ENCODE data around the gene SULT1C4. TPM values are rescaled to one million over a fixed set of nuclear protein-coding genes. Genes with fewer than 3 reads are reported as not detected.

Gene SULT1C4
- polyA plus RNA-seq, 1 of the 3 experiments (the other 2 are of a cell fraction): 0.18 TPM

DNA sequence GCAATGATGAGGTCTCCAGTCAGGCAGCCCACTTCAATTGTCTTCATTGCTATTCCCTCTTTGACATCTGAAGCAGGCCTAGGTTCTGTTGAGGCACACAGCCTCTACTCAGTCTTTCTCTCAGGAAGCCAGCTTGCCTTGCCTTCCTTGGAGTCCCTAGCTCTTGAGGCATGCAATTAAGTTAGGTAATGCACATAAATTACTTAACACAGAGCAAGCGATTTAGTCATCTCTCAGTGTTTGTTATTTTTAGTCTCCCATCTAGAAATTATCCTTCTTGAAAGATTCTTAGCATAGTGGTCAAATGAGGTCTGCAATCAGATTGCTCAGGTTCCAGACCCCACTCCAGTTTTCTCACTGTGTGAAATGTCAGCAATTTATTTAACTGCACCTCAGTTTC lies 32.0 kb downstream of the SULT1C4 start:
- no peaks in the 10 kb centered on the region for H3K36me3 ChIP-seq (replicated peaks in 1 of 2; ENCODE audit: control insufficient read depth in 1 of 2, insufficient read depth in 2 of 2, low read length in 1 of 2)
- WGBS (ENCODE audit: low lambda C conversion rate): 88% methylated on average over 1 of the region's 1 CpG
- POLR2A ChIA-PET: no interaction called here
- no peak overlapping the region for H3K4me2 ChIP-seq
- H3F3A ChIP-seq (replicated peaks; ENCODE audit: insufficient read depth): peaks cover 7% of the 10 kb centered on the region
- no peaks in the 10 kb centered on the region for H3K9me2 ChIP-seq
- H3K9me3 ChIP-seq: no peaks in the 10 kb centered on the region
- no peaks in the 10 kb centered on the region for H3K4me1 ChIP-seq (ENCODE audit: control insufficient read depth in 1 of 2, insufficient read depth in 2 of 2, low read depth in 1 of 2, low read length in 1 of 2)
- no peaks in the 10 kb centered on the region for H3K79me2 ChIP-seq (ENCODE audit: insufficient read depth)
- H3K27ac ChIP-seq (ENCODE audit: low read depth in 2 of 2, low read length in 1 of 2): no peak overlapping the region
- DNase-seq: no peak
- TF ChIP-seq MEF2A (IDR thresholded peaks at IDR 0.05; ENCODE audit: borderline replicate concordance, low read depth): no peak
- TF ChIP-seq, protein P1, sequence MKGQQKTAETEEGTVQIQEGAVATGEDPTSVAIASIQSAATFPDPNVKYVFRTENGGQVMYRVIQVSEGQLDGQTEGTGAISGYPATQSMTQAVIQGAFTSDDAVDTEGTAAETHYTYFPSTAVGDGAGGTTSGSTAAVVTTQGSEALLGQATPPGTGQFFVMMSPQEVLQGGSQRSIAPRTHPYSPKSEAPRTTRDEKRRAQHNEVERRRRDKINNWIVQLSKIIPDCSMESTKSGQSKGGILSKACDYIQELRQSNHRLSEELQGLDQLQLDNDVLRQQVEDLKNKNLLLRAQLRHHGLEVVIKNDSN (IDR thresholded peaks at IDR 0.05; ENCODE audit: borderline replicate concordance, low read depth): no peak
- TF ChIP-seq TAF1 (IDR thresholded peaks at IDR 0.05; ENCODE audit: borderline replicate concordance, low read depth, low read length): no peak
- no peak for TF ChIP-seq GATA2 (CRISPR knock-in tag; IDR thresholded peaks at IDR 0.05)
- TF ChIP-seq SMC3 (IDR thresholded peaks at IDR 0.05; ENCODE audit: low read depth, low read length): no peak
- TF ChIP-seq YY1 (IDR thresholded peaks at IDR 0.05; ENCODE audit: low read depth): no peak
- no peak for TF ChIP-seq RCOR1 (IDR thresholded peaks at IDR 0.05; ENCODE audit: low read length)
- TF ChIP-seq, protein P2, sequence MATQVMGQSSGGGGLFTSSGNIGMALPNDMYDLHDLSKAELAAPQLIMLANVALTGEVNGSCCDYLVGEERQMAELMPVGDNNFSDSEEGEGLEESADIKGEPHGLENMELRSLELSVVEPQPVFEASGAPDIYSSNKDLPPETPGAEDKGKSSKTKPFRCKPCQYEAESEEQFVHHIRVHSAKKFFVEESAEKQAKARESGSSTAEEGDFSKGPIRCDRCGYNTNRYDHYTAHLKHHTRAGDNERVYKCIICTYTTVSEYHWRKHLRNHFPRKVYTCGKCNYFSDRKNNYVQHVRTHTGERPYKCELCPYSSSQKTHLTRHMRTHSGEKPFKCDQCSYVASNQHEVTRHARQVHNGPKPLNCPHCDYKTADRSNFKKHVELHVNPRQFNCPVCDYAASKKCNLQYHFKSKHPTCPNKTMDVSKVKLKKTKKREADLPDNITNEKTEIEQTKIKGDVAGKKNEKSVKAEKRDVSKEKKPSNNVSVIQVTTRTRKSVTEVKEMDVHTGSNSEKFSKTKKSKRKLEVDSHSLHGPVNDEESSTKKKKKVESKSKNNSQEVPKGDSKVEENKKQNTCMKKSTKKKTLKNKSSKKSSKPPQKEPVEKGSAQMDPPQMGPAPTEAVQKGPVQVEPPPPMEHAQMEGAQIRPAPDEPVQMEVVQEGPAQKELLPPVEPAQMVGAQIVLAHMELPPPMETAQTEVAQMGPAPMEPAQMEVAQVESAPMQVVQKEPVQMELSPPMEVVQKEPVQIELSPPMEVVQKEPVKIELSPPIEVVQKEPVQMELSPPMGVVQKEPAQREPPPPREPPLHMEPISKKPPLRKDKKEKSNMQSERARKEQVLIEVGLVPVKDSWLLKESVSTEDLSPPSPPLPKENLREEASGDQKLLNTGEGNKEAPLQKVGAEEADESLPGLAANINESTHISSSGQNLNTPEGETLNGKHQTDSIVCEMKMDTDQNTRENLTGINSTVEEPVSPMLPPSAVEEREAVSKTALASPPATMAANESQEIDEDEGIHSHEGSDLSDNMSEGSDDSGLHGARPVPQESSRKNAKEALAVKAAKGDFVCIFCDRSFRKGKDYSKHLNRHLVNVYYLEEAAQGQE (IDR thresholded peaks at IDR 0.05; ENCODE audit: low read depth, low read length): no peak
- no peak for TF ChIP-seq FOSL2 (IDR thresholded peaks at IDR 0.05; ENCODE audit: borderline replicate concordance, low read depth)
- no peak overlapping the region for H3K4me3 ChIP-seq (ENCODE audit: low read depth in 2 of 2, low read length in 1 of 2)
- no peak overlapping the region for H3K9ac ChIP-seq
- CTCF ChIA-PET: no interaction called here
- H3K27me3 ChIP-seq (ENCODE audit: insufficient read depth): no peaks in the 10 kb centered on the region
- H2AFZ ChIP-seq (ENCODE audit: low read depth): no peak overlapping the region
- no peaks in the 10 kb centered on the region for H4K20me1 ChIP-seq (ENCODE audit: insufficient read depth)

DNA sequence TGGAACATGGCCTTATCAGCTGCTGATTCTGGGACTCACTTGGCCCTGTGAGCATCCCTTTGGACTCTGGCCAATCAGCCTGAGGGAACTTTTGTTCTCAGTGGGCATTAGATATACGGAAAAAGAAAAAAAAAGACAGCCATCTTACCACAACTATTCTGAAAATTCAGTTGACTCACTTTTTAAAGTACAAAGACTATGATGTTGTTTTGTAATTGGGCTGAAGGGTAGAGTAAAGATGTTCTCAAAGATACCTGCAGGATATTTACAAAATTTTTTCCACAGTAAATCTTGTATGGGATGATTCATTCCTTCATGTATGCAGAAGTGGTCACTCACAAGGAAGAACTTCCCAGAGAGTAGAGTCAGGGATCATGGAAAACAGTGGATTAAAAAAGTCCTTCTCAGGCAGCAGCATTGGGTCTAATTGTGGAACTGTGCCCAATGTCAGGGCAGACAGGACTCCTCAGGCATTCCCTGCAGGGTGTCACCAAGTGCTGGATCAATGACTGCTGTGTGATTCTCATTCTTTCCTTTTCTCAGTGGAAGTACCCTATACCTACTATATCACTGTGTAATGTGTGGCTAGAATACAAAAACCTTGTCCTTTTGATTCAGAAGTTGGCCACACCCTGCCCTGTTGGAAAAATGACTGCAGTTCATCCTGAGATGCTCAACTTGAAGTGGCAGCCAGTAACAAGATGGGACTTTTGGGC lies 35.4 kb downstream of the SULT1C4 start:
- CTCF ChIA-PET: no interaction called here
- 0% methylated on average over 1 of the region's 1 CpG for WGBS (ENCODE audit: low lambda C conversion rate)
- DNase-seq: peak; percentile 7
- POLR2A ChIA-PET: no interaction called here
- H3K27me3 ChIP-seq (ENCODE audit: insufficient read depth): no peaks in the 10 kb centered on the region
- H3F3A ChIP-seq (replicated peaks; ENCODE audit: insufficient read depth): peaks cover 7% of the 10 kb centered on the region
- H2AFZ ChIP-seq (ENCODE audit: low read depth): no peak overlapping the region
- H3K4me1 ChIP-seq (ENCODE audit: control insufficient read depth in 1 of 2, insufficient read depth in 2 of 2, low read depth in 1 of 2, low read length in 1 of 2): no peaks in the 10 kb centered on the region
- H3K27ac ChIP-seq (ENCODE audit: low read depth in 2 of 2, low read length in 1 of 2): peak overlapping the region in 1 of 2 experiments; percentile 71; a peak in 2 of 4 replicates
- H3K79me2 ChIP-seq (ENCODE audit: insufficient read depth): no peaks in the 10 kb centered on the region
- no peaks in the 10 kb centered on the region for H3K9me3 ChIP-seq
- H3K4me3 ChIP-seq (ENCODE audit: low read depth in 2 of 2, low read length in 1 of 2): no peak overlapping the region
- no peak overlapping the region for H3K9ac ChIP-seq
- no peaks in the 10 kb centered on the region for H3K9me2 ChIP-seq
- 0 out of 2 replicates have a peak overlapping the region, but pooled peaks have one; percentile 11 for H3K4me2 ChIP-seq
- H3K36me3 ChIP-seq (replicated peaks in 1 of 2; ENCODE audit: control insufficient read depth in 1 of 2, insufficient read depth in 2 of 2, low read length in 1 of 2): no peaks in the 10 kb centered on the region
- H4K20me1 ChIP-seq (ENCODE audit: insufficient read depth): no peaks in the 10 kb centered on the region
- TF ChIP-seq GATA2 (CRISPR knock-in tag; IDR thresholded peaks at IDR 0.05): no peak
- no peak for TF ChIP-seq RCOR1 (IDR thresholded peaks at IDR 0.05; ENCODE audit: low read length)
- TF ChIP-seq RFX5 (IDR thresholded peaks at IDR 0.05; ENCODE audit: low read length): no peak
- TF ChIP-seq SIN3A (IDR thresholded peaks at IDR 0.05; ENCODE audit: borderline replicate concordance, low read depth, low read length): no peak
- 0 out of 2 replicates have a peak, but pooled peaks have one; percentile 15 for TF ChIP-seq MEF2A (IDR thresholded peaks at IDR 0.05; ENCODE audit: borderline replicate concordance, low read depth)
- TF ChIP-seq, protein P3, sequence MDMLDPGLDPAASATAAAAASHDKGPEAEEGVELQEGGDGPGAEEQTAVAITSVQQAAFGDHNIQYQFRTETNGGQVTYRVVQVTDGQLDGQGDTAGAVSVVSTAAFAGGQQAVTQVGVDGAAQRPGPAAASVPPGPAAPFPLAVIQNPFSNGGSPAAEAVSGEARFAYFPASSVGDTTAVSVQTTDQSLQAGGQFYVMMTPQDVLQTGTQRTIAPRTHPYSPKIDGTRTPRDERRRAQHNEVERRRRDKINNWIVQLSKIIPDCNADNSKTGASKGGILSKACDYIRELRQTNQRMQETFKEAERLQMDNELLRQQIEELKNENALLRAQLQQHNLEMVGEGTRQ (IDR thresholded peaks at IDR 0.05; ENCODE audit: borderline replicate concordance, low read depth, low read length): no peak
- TF ChIP-seq YY1 (IDR thresholded peaks at IDR 0.05; ENCODE audit: low read depth): peak; percentile 61; the same call in 1 of the 2 replicates
- TF ChIP-seq TEAD4 (IDR thresholded peaks at IDR 0.05; ENCODE audit: borderline replicate concordance, insufficient read depth): peak; percentile 89
- TF ChIP-seq RAD21 (IDR thresholded peaks at IDR 0.05; ENCODE audit: low read length): no peak
- TF ChIP-seq POLR2AphosphoS5 (IDR thresholded peaks at IDR 0.05; ENCODE audit: low read depth, low read length): peak; percentile 30; the same call in 1 of the 2 replicates
- no peak for TF ChIP-seq TAF1 (IDR thresholded peaks at IDR 0.05; ENCODE audit: borderline replicate concordance, low read depth, low read length)
- no peak for TF ChIP-seq SMC3 (IDR thresholded peaks at IDR 0.05; ENCODE audit: low read depth, low read length)
- TF ChIP-seq, protein P4, sequence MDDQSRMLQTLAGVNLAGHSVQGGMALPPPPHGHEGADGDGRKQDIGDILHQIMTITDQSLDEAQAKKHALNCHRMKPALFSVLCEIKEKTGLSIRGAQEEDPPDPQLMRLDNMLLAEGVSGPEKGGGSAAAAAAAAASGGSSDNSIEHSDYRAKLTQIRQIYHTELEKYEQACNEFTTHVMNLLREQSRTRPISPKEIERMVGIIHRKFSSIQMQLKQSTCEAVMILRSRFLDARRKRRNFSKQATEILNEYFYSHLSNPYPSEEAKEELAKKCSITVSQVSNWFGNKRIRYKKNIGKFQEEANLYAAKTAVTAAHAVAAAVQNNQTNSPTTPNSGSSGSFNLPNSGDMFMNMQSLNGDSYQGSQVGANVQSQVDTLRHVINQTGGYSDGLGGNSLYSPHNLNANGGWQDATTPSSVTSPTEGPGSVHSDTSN (IDR thresholded peaks at IDR 0.05): peak; percentile 55
- TF ChIP-seq NRF1 (IDR thresholded peaks at IDR 0.05; ENCODE audit: low read depth, low read length): no peak
